GM18519 (cell line): ENCODE results near the gene WWOX.

Experiments used
- ATAC-seq: cut with Tn5 transposase; IDR thresholded peaks from one replicate; pipeline ENCODE4 v1.9.1; 2021; ENCODE audit warnings: mild to moderate bottlenecking, moderate library complexity; ENCODE audit not compliant: unreplicated experiment, low FRiP score

WWOX gene

GRCh38 chr16:78794581-78795250 is 695.3 kb downstream of the WWOX start:
- ATAC-seq = no peak

DNA sequence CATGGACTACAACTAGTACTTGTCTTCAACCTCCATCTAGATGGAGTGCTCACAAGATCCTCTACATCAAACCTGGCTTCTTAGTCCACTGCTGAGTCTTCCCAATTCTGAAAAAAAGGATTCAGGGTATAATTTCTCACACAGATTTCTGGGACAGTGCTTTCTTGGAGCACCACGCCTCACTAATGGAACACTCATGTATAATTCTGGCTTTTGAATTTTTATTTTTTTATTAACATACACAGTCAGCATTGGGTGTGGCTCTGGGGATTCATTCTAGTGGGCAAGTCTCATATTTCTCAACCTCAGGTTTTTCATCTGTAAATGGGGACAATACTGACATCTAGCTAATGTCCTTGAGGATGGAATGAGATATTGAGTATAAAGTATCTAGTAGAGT is 696.0 kb downstream of the WWOX start:
- ATAC-seq = no peak

GRCh38 chr16:78796221-78796866 is 696.9 kb downstream of the WWOX start:
- no peak for ATAC-seq

- ATAC-seq = no peak
Observed at GRCh38 chr16:78799429-78799828, 700.0 kb downstream of the WWOX start.

DNA sequence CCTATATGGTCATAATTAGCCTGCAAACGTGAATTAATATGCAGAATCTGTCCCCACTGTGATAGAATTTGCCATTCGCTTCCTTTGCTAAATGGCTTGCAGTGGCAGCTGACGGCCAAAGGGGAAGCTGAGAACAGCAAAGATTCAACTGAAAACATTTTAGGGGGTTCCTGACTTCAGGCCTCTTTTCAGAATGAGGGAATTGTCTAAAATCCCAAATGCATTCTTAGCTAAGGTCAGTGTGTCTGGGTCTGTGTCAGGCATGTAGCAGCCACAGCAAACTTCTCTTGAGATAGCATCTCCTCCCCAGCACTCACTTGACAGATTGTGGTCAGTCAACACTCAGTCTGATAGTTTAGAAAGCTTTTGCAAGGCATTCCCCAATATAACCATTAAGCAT is 701.1 kb downstream of the WWOX start:
- no peak for ATAC-seq

DNA sequence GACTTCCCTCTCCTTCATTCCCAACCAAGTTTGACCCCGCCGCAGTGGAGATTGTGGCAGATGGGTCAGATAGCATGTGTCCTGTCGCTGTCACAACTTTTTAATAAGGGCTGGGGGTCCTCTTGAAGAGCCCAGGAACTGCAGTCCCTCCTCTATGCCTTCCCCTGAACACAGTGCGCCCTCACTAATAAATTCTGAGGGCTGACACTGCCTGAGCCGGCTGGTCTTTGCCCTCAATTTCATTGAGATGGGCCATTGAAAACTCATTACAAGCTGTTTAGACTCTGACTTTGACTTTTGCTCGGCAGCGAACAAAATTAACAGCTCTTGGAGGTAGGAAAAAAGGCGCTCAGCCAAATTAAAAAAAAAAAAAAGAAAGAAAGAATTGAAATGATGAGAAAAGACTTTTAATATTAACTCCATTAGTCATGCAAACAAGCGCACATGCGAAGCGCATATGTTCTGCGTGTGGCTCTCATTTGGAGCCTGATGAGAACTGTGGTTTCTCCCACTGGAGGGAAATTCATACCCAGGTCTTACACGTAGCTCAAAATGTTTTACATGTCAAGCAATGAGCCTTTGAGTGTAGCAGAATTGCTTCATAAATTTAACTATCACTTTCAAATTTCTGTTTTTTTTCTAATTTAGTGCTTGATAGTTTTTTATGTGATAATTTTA is 704.7 kb downstream of the WWOX start:
- no peak for ATAC-seq

DNA sequence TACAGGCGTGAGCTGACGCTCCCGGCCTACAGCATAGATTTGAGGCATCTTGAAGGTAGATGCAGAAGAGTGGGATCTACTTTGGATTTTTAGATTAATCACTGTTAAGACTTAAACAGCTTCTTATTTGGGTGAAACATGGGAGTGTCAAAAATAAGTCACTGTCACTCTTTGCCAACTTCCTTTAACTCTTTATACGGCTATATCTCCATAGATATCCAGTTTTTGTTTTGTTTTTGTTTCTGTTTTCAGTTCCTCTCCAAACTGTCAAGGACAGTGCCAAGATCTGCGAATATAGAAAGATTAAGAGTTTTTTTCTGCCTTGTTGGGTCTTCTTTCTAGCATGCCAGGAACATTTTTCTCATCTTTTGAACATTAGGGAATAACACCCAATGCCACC is 706.1 kb downstream of the WWOX start:
- no peak for ATAC-seq

- ATAC-seq = no peak
Observed at GRCh38 chr16:78811247-78811646, 711.8 kb downstream of the WWOX start.

DNA sequence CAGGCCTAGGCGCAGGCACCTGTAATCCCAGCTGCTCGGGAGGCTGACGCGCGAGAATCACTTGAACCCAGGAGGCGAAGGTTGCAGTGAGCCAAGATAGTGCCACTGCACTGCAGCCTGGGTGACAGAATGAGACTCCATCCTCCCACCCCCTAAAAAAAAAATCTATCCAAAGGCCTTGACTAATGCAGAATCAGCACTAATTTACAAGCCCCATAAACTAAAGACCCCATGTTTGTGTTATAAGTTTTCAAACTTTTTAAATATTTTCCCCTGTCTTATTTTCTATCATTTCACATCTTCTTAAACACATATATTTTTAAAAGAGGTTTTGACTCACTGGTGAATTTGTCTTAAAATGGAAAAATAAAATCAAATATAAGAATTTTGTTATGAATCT is 713.1 kb downstream of the WWOX start:
- ATAC-seq = no peak

DNA sequence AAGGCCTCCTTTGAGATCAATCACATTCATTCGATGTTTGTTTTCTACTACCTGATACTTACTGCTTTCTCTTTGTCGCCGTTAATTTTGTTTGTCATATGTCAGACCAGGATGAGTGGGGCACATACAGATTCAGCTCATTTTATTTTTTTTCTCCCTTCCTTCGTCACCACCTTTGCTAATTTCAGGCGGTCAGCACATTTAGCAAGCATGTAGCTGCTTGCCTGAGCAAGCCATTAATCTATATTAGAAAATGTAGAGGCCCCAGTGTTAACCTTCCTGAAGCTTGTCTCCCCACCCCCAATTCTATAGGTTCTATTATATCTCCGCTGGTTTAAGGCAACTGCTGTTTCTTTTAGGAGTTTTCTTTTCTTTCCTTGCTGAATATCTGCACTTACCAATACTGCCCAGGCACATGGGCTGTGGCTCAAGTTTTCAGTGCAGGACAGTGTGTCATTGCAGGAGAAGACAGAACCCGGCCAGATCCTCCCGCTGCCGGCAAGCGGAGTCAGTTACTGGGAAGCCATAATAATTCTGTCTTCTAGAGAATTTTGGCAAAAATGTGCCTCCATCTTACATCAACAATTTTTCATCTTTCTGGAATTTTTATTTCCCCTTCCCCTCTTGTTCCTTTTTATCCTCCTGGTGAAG is 714.3 kb downstream of the WWOX start:
- ATAC-seq = no peak

DNA sequence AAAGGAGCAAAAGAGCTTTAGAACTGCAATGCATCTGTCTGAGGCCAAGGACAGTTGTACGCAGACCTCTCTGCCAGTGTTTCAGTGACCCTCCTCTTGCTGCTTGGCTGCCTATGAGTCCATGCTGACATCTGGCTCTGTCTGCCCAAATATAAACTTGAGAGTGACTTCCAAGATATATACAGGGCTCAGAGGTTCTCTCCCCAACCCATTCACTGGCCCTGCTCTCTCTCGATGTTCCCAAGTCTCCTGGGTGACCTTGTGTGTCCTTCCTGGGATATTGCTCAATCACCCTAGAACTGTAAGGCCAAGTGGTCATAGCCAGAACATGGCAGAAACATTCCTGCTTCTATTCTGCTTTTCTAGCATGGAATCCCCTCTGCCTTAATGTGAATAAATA is 716.3 kb downstream of the WWOX start:
- no peak for ATAC-seq

- no peak for ATAC-seq
Observed at GRCh38 chr16:78816499-78817195, 717.2 kb downstream of the WWOX start.

GRCh38 chr16:78817200-78817739 is 717.8 kb downstream of the WWOX start:
- no peak for ATAC-seq

DNA sequence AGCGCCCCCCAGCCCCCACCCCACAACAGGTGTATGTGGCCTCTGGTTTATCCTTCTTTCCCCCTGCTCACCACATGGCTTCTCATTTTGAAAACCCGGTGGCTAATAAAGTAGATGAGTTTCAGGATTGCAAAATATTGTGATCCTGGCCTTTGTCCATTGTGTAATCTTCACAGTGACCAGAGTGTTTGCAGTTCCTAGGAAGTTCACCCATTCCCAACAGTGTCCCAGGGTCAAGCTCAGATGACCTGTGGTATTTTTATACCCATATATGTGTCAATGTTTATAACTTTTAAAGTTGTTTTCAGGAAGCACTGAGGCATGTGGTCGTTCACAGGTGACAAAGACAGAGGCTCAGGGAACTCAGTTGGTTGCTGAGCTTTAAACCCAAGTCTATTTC is 721.9 kb downstream of the WWOX start:
- ATAC-seq = no peak

- no peak for ATAC-seq
Observed at GRCh38 chr16:78822509-78822908, 723.1 kb downstream of the WWOX start.

DNA sequence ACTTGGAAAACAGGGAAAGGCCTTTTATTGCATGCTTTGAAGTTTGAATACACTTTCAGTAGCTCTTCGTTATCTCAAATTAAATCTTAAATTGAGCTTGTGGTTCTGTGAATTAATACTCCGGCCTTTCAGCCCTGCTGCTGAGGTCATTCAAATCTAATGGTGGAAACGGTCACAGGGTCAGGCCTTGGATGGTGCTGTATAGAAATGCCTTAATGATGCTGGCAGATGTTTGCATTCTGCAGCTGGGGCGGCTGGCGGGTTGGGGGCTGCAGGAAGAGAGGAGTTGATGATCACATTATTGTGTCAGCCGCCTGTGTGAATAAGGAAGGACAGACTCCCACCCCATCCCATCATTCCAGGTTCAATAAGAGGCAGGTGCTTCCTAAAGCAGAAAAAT is 723.6 kb downstream of the WWOX start:
- no peak for ATAC-seq

GRCh38 chr16:78829280-78829679 is 729.8 kb downstream of the WWOX start:
- ATAC-seq = no peak

DNA sequence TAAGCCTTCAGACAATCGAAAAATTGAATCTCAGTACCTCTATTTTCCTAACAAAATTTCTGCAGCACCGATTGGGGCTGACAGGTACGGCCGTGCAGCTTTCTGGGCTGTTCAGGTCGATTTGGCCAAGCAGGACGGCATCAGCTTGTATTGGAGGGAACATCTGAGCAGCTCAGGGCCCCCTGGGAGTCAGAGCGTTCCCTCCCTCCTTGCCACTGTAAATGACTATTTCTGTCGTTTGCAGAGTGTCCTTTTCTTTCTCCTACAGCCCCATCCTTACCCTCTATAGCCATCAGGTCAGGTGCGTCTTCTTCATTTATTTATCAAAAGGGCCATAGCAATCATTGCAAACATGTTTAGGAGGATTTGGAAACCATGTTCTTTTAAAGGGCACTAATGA is 731.1 kb downstream of the WWOX start:
- no peak for ATAC-seq

GRCh38 chr16:78832100-78832499 is 732.6 kb downstream of the WWOX start:
- no peak for ATAC-seq

- no peak for ATAC-seq
Observed at GRCh38 chr16:78836802-78837491, 737.5 kb downstream of the WWOX start.
